ENCODE data around the gene DMD. TPM values are rescaled to one million over a fixed set of nuclear protein-coding genes. Genes with fewer than 3 reads are reported as not detected.

DMD gene
- polyA plus RNA-seq, 3 donors: 0.23 TPM; not detected in 2

DNA sequence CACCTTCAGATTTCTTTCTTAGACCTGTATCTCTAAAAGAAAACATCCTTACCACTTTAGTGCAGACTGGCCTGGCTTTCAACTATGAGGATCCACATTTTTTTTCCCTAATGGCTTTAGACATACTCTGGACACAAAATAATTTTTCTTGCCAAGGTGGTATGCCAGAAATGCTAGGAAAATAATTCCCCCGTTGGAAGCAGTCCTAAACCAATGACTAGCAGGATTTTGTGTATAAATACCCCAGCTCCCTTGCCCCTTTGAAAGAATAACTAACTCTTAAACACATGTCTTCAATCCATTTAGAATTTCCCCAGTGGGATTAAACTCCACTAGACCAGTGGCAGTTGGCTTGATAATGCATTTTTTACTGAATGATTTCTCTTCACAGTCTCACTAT, 1639.0 kb downstream of the DMD start:
- no CpG with 5 or more reads among the region's 1 CpG for WGBS (ENCODE audit: insufficient coverage)
- H3K27ac ChIP-seq (ENCODE audit: low read depth in 1 of 2, low read length in 2 of 2): no peak overlapping the region
- H4K20me1 ChIP-seq (ENCODE audit: insufficient read depth, low read length): no peaks in the 10 kb centered on the region
- intact Hi-C loops (cut with micrococcal nuclease): no loop called here
- H3K27me3 Mint-ChIP-seq (ENCODE audit: low read depth in 3 of 3): peaks cover 0 to 1% (median 0%) of the 10 kb centered on the region in 3 donors
- no peak overlapping the region for H3K4me3 Mint-ChIP-seq
- TF ChIP-seq, protein P1, sequence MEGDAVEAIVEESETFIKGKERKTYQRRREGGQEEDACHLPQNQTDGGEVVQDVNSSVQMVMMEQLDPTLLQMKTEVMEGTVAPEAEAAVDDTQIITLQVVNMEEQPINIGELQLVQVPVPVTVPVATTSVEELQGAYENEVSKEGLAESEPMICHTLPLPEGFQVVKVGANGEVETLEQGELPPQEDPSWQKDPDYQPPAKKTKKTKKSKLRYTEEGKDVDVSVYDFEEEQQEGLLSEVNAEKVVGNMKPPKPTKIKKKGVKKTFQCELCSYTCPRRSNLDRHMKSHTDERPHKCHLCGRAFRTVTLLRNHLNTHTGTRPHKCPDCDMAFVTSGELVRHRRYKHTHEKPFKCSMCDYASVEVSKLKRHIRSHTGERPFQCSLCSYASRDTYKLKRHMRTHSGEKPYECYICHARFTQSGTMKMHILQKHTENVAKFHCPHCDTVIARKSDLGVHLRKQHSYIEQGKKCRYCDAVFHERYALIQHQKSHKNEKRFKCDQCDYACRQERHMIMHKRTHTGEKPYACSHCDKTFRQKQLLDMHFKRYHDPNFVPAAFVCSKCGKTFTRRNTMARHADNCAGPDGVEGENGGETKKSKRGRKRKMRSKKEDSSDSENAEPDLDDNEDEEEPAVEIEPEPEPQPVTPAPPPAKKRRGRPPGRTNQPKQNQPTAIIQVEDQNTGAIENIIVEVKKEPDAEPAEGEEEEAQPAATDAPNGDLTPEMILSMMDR (IDR thresholded peaks at IDR 0.05): no peak
- no peaks in the 10 kb centered on the region for H3K4me1 ChIP-seq (ENCODE audit: control insufficient read depth in 1 of 2, insufficient read depth in 2 of 2, low read length in 2 of 2)
- H3K4me1 Mint-ChIP-seq: no peaks in the 10 kb centered on the region
- H2AFZ ChIP-seq (ENCODE audit: insufficient read depth, low read depth, low read length, poor library complexity, severe bottlenecking): no peak overlapping the region
- H3K36me3 ChIP-seq (replicated peaks in 1 of 2; ENCODE audit: control insufficient read depth in 1 of 2, insufficient read depth in 2 of 2, low read length in 2 of 2): no peaks in the 10 kb centered on the region
- H3K79me2 ChIP-seq (ENCODE audit: insufficient read depth, low read length): no peaks in the 10 kb centered on the region
- H3K27me3 ChIP-seq (ENCODE audit: control insufficient read depth in 2 of 2, insufficient read depth in 2 of 2, low read length in 2 of 2): no peaks in the 10 kb centered on the region
- H3K27ac Mint-ChIP-seq: no peak overlapping the region
- H3K9me3 Mint-ChIP-seq: no peaks in the 10 kb centered on the region
- no peaks in the 10 kb centered on the region for H3K9me3 ChIP-seq (replicated peaks in 1 of 2; ENCODE audit: control insufficient read depth in 1 of 2, insufficient read depth in 1 of 2, low read length in 2 of 2)
- DNase-seq: no peak
- H3K9ac ChIP-seq (ENCODE audit: insufficient read depth, low read length, poor library complexity, severe bottlenecking): no peak overlapping the region
- no peaks in the 10 kb centered on the region for H3K36me3 Mint-ChIP-seq
- no peak overlapping the region for H3K4me3 ChIP-seq (replicated peaks in 1 of 3; ENCODE audit: low read depth in 2 of 3, low read length in 3 of 3)
- no peak overlapping the region for H3K4me2 ChIP-seq (replicated peaks; ENCODE audit: extremely low read depth, low read length, poor library complexity, severe bottlenecking)

DNA sequence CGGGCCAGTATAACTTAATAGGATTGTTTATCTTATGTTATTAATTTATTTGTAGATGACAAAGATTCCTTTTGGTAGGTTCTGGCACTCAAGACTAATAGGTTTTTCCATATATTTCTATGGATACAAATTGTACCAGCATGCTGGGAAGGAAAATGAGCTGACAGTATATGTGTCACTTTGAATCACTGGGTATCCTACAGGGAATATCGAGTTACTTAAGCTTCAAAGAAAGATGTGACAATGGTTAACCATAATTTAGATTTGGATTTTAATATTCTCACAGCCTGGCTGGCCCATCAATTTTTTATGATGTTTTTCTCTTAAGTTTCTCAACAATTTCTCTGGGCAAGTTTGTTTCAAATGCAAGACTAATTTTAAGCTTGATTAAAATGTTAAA, 1640.7 kb downstream of the DMD start:
- Histone ChIP-seq H3K9ac (ENCODE audit: insufficient read depth, low read length, poor library complexity, severe bottlenecking) (no peak overlapping the region), H3K27ac (ENCODE audit: low read depth in 1 of 2, low read length in 2 of 2) (no peak overlapping the region), H3K4me3 (replicated peaks in 1 of 3; ENCODE audit: low read depth in 2 of 3, low read length in 3 of 3) (no peak overlapping the region), H3K4me1 (ENCODE audit: control insufficient read depth in 1 of 2, insufficient read depth in 2 of 2, low read length in 2 of 2) (no peaks in the 10 kb centered on the region), H4K20me1 (ENCODE audit: insufficient read depth, low read length) (no peaks in the 10 kb centered on the region), H3K27me3 (ENCODE audit: control insufficient read depth in 2 of 2, insufficient read depth in 2 of 2, low read length in 2 of 2) (no peaks in the 10 kb centered on the region), H2AFZ (ENCODE audit: insufficient read depth, low read depth, low read length, poor library complexity, severe bottlenecking) (no peak overlapping the region), H3K79me2 (ENCODE audit: insufficient read depth, low read length) (no peaks in the 10 kb centered on the region), H3K36me3 (replicated peaks in 1 of 2; ENCODE audit: control insufficient read depth in 1 of 2, insufficient read depth in 2 of 2, low read length in 2 of 2) (no peaks in the 10 kb centered on the region), H3K9me3 (replicated peaks in 1 of 2; ENCODE audit: control insufficient read depth in 1 of 2, insufficient read depth in 1 of 2, low read length in 2 of 2) (no peaks in the 10 kb centered on the region), H3K4me2 (replicated peaks; ENCODE audit: extremely low read depth, low read length, poor library complexity, severe bottlenecking) (no peak overlapping the region)
- no CpG with 5 or more reads among the region's 2 CpGs for WGBS (ENCODE audit: insufficient coverage)
- intact Hi-C loops (cut with micrococcal nuclease): no loop called here
- Mint-ChIP-seq H3K36me3 (no peaks in the 10 kb centered on the region), H3K4me1 (no peaks in the 10 kb centered on the region), H3K9me3 (no peaks in the 10 kb centered on the region), H3K27ac (no peak overlapping the region), H3K4me3 (no peak overlapping the region), H3K27me3 (ENCODE audit: low read depth in 3 of 3) (peaks cover 0 to 1% (median 0%) of the 10 kb centered on the region in 3 donors)
- DNase-seq: no peak
- TF ChIP-seq, protein P1 (IDR thresholded peaks at IDR 0.05): no peak

Data from CD14-positive monocyte (primary cell).